ENCODE results near the gene ARSB.

DNA sequence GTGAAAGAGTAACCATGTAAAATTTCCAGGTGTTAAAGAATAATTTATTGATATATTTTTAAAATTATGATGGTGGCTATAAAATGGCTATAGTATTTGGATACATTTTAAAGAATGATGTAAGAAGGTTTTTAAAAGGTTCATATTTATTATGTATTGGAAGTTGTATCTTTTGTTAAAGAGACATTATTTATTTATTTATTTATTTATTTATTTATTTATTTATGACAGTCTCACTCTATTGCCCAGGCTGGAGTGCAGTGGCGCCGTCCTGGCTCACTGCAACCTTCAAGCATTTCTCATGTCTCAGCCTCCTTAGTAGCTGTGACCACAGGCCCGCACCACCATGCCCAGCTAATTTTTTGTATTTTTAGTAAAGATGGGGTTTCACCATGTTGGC is 247.0 kb downstream of the ARSB start:
- TF ChIP-seq, protein P1, sequence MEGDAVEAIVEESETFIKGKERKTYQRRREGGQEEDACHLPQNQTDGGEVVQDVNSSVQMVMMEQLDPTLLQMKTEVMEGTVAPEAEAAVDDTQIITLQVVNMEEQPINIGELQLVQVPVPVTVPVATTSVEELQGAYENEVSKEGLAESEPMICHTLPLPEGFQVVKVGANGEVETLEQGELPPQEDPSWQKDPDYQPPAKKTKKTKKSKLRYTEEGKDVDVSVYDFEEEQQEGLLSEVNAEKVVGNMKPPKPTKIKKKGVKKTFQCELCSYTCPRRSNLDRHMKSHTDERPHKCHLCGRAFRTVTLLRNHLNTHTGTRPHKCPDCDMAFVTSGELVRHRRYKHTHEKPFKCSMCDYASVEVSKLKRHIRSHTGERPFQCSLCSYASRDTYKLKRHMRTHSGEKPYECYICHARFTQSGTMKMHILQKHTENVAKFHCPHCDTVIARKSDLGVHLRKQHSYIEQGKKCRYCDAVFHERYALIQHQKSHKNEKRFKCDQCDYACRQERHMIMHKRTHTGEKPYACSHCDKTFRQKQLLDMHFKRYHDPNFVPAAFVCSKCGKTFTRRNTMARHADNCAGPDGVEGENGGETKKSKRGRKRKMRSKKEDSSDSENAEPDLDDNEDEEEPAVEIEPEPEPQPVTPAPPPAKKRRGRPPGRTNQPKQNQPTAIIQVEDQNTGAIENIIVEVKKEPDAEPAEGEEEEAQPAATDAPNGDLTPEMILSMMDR (IDR thresholded peaks at IDR 0.05; ENCODE audit: low read length) = no peak
- no peak for TF ChIP-seq EZH2 (optimal IDR thresholded peaks at IDR 0.05; ENCODE audit: low read depth, low read length)
